22Rv1 (cell line): ENCODE results near the gene CHMP2B.

Experiments
- H3K27ac ChIP-seq: fragments of 450-650 bp; 2 replicates; pipeline ENCODE4 v1.5.1; 2017
- CTCF ChIP-seq: fragments of 450-650 bp; IDR thresholded peaks from 2 replicates; pipeline ENCODE4 v1.5.1; 2017; ENCODE audit warnings: mild to moderate bottlenecking
- ZFX ChIP-seq: fragments of 450-650 bp; IDR thresholded peaks from 2 replicates; pipeline ENCODE4 v1.6.1; 2017; ENCODE audit warnings: antibody characterized with exemption, borderline replicate concordance

Gene CHMP2B

GRCh38 chr3:87206070-87206469, 21.0 kb upstream of the CHMP2B start:
- H3K27ac ChIP-seq = no peak overlapping the region
- TF ChIP-seq ZFX (no peak), CTCF (no peak)

GRCh38 chr3:87206635-87207034, 20.5 kb upstream of the CHMP2B start:
- no peak for TF ChIP-seq ZFX
- TF ChIP-seq CTCF = no peak
- no peak overlapping the region for H3K27ac ChIP-seq

GRCh38 chr3:87207460-87207859, 19.6 kb upstream of the CHMP2B start:
- no peak overlapping the region for H3K27ac ChIP-seq
- TF ChIP-seq CTCF (no peak), ZFX (no peak)

- no peak overlapping the region for H3K27ac ChIP-seq
- TF ChIP-seq ZFX = no peak
- TF ChIP-seq CTCF = no peak
Observed at GRCh38 chr3:87209111-87209510, 18.0 kb upstream of the CHMP2B start.

GRCh38 chr3:87218560-87218959, 8.5 kb upstream of the CHMP2B start:
- no peak overlapping the region for H3K27ac ChIP-seq
- TF ChIP-seq CTCF (no peak), ZFX (no peak)

- TF ChIP-seq ZFX (no peak), CTCF (no peak)
- H3K27ac ChIP-seq = no peak overlapping the region
Observed at GRCh38 chr3:87219611-87220010, 7.5 kb upstream of the CHMP2B start.

- TF ChIP-seq ZFX (no peak), CTCF (no peak)
- H3K27ac ChIP-seq = no peak overlapping the region
Observed at GRCh38 chr3:87225659-87226058, 1.4 kb upstream of the CHMP2B start.
